ENCODE measurements around the gene DGKI. TPM values are rescaled to one million over a fixed set of nuclear protein-coding genes. Genes with fewer than 3 reads are reported as not detected.

The DGKI gene
- total RNA-seq, 4 donors from 2014 or later: 0.64 to 1.2 (median 1.00) TPM; not detected in 1

GRCh38 chr7:137590756-137591305, 255.9 kb downstream of the DGKI start:
- Histone ChIP-seq H3K27ac (peak overlapping the region in 3 of 4 donors; percentile 43 to 64 (median 49)), H3K27me3 (no peaks in the 10 kb centered on the region), H3K4me1 (peaks cover 4 to 15% (median 10%) of the 10 kb centered on the region in 4 donors), H3K36me3 (no peaks in the 10 kb centered on the region), H3K4me3 (no peak overlapping the region), H3K9me3 (no peaks in the 10 kb centered on the region)
- 79 to 81% methylated on average over 7 to 15 of the region's 15 CpGs for WGBS, 2 donors (ENCODE audit: low coverage in 1 of 2)
- intact Hi-C loops (cut with DNase I; ENCODE audit: low total_unique reads) (no loop called here), in situ Hi-C loops (cut with MboI; ENCODE audit: low pct_ligation_motif_present in 1 of 4, low pct_unique_long_range_greater_than_20kb in 1 of 4, low sequenced_read_pairs in 3 of 4) (loop anchor here in 3 of 4 donors (25.0 kb wide), 1 partner anchor 429 kb away; no protein-coding TSS in a partner anchor)
- DNase-seq: no peak
- TF ChIP-seq POLR2AphosphoS5 (IDR thresholded peaks at IDR 0.05): no peak
- TF ChIP-seq EP300 (IDR thresholded peaks at IDR 0.05; ENCODE audit: low read depth): no peak
- TF ChIP-seq POLR2A (IDR thresholded peaks at IDR 0.05): no peak
- TF ChIP-seq, protein P1, sequence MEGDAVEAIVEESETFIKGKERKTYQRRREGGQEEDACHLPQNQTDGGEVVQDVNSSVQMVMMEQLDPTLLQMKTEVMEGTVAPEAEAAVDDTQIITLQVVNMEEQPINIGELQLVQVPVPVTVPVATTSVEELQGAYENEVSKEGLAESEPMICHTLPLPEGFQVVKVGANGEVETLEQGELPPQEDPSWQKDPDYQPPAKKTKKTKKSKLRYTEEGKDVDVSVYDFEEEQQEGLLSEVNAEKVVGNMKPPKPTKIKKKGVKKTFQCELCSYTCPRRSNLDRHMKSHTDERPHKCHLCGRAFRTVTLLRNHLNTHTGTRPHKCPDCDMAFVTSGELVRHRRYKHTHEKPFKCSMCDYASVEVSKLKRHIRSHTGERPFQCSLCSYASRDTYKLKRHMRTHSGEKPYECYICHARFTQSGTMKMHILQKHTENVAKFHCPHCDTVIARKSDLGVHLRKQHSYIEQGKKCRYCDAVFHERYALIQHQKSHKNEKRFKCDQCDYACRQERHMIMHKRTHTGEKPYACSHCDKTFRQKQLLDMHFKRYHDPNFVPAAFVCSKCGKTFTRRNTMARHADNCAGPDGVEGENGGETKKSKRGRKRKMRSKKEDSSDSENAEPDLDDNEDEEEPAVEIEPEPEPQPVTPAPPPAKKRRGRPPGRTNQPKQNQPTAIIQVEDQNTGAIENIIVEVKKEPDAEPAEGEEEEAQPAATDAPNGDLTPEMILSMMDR (IDR thresholded peaks at IDR 0.05): no peak

- intact Hi-C loops (cut with DNase I; ENCODE audit: low total_unique reads) (no loop called here), in situ Hi-C loops (cut with MboI; ENCODE audit: low pct_ligation_motif_present in 1 of 4, low pct_unique_long_range_greater_than_20kb in 1 of 4, low sequenced_read_pairs in 3 of 4) (loop anchor here in 3 of 4 donors (25.0 kb wide), 1 partner anchor 428 kb away; no protein-coding TSS in a partner anchor)
- Histone ChIP-seq H3K4me1 (peaks cover 4 to 15% (median 10%) of the 10 kb centered on the region in 4 donors), H3K27ac (peak overlapping the region in 2 of 4 donors; percentile 32 to 49), H3K9me3 (no peaks in the 10 kb centered on the region), H3K36me3 (no peaks in the 10 kb centered on the region), H3K4me3 (no peak overlapping the region), H3K27me3 (no peaks in the 10 kb centered on the region)
- TF ChIP-seq POLR2A (IDR thresholded peaks at IDR 0.05) (no peak), POLR2AphosphoS5 (IDR thresholded peaks at IDR 0.05) (no peak), EP300 (IDR thresholded peaks at IDR 0.05; ENCODE audit: low read depth) (no peak)
- TF ChIP-seq, protein P1 (IDR thresholded peaks at IDR 0.05): no peak
- 79 to 80% methylated on average over 4 to 7 of the region's 7 CpGs for WGBS, 2 donors (ENCODE audit: low coverage in 1 of 2)
- DNase-seq: no peak
Measured at GRCh38 chr7:137590071-137590755, 256.6 kb downstream of the DGKI start.

- no peak for DNase-seq
- Histone ChIP-seq H3K4me1 (peaks cover 4 to 15% (median 10%) of the 10 kb centered on the region in 4 donors), H3K27me3 (no peaks in the 10 kb centered on the region), H3K9me3 (no peaks in the 10 kb centered on the region), H3K36me3 (no peaks in the 10 kb centered on the region), H3K4me3 (no peak overlapping the region), H3K27ac (no peak overlapping the region)
- TF ChIP-seq POLR2A (IDR thresholded peaks at IDR 0.05): no peak
- TF ChIP-seq, protein P1 (IDR thresholded peaks at IDR 0.05): no peak
- intact Hi-C loops (cut with DNase I; ENCODE audit: low total_unique reads) (no loop called here), in situ Hi-C loops (cut with MboI; ENCODE audit: low pct_ligation_motif_present in 1 of 4, low pct_unique_long_range_greater_than_20kb in 1 of 4, low sequenced_read_pairs in 3 of 4) (loop anchor here in 3 of 4 donors (25.0 kb wide), 1 partner anchor 425 kb away; no protein-coding TSS in a partner anchor)
- WGBS, 2 donors (ENCODE audit: low coverage in 1 of 2): 84 to 89% methylated on average over 5 of the region's 5 CpGs
Measured at GRCh38 chr7:137587326-137587725, 259.4 kb downstream of the DGKI start.

DNA sequence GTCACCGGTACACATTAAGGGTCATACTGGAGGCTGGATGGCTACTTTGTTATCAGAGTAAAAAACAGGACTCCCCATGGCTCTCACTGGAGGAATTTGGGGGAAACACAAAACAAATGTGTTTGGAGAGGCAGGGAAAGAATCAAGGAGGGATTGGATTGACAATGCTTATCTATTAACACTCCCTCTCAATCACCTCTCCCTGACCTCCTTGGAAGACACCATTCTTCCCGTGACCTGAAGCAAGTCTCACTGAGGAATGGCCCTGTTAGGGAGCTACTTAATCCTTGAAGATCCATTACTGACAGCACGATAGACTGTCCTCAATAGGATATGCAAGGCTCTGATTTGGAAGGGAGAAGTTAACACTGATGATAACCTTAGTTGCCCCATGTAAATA, 261.2 kb downstream of the DGKI start:
- H3K4me3 ChIP-seq: no peak overlapping the region
- H3K36me3 ChIP-seq: no peaks in the 10 kb centered on the region
- in situ Hi-C loops (cut with MboI; ENCODE audit: low pct_ligation_motif_present in 1 of 4, low pct_unique_long_range_greater_than_20kb in 1 of 4, low sequenced_read_pairs in 3 of 4): loop anchor here in 3 of 4 donors (25.0 kb wide), 1 partner anchor 423 kb away; no protein-coding TSS in a partner anchor
- H3K9me3 ChIP-seq: no peaks in the 10 kb centered on the region
- TF ChIP-seq EP300 (IDR thresholded peaks at IDR 0.05; ENCODE audit: low read depth): no peak
- TF ChIP-seq POLR2AphosphoS5 (IDR thresholded peaks at IDR 0.05): no peak
- TF ChIP-seq POLR2A (IDR thresholded peaks at IDR 0.05): no peak
- TF ChIP-seq, protein P1 (IDR thresholded peaks at IDR 0.05): no peak
- DNase-seq: no peak
- WGBS, 2 donors (ENCODE audit: low coverage in 1 of 2): 69 to 72% methylated on average over 2 to 3 of the region's 3 CpGs
- intact Hi-C loops (cut with DNase I; ENCODE audit: low total_unique reads): no loop called here
- no peaks in the 10 kb centered on the region for H3K27me3 ChIP-seq
- no peak overlapping the region for H3K27ac ChIP-seq
- H3K4me1 ChIP-seq: peaks cover 0 to 3% (median 0%) of the 10 kb centered on the region in 4 donors
